Colonic mucosa (tissue), 4 donors: ENCODE data around the gene PRRC2A. TPM values are rescaled to one million over a fixed set of nuclear protein-coding genes. Genes with fewer than 3 reads are reported as not detected.

ENCODE experiments used
- DNase-seq: peaks from one replicate; pipeline ENCODE4 v3.0.0-alpha.2; 2020
- H3K27ac ChIP-seq: fragments of 200-600 bp; one replicate; pipeline ENCODE4 v1.8.0; 2021
- H3K27me3 ChIP-seq: fragments of 200-600 bp; one replicate; pipeline ENCODE4 v1.8.0; 2021
- H3K36me3 ChIP-seq: fragments of 200-600 bp; one replicate; pipeline ENCODE4 v1.8.0; 2021
- H3K4me1 ChIP-seq: fragments of 200-600 bp; one replicate; pipeline ENCODE4 v1.8.0; 2021; ENCODE audit warnings: mild to moderate bottlenecking
- H3K4me3 ChIP-seq: fragments of 200-600 bp; one replicate; pipeline ENCODE4 v1.8.0; 2021
- H3K9ac ChIP-seq, 2 donors: one replicate each; pipeline ENCODE4 v1.7.0; 2013; ENCODE audit warnings: control low read depth in 2 of 2, low read depth in 2 of 2, low read length in 2 of 2
- H3K9me3 ChIP-seq: fragments of 200-600 bp; one replicate; pipeline ENCODE4 v1.8.0; 2021
- intact Hi-C: fragments of 100-400 bp; cut with DNase I; formaldehyde crosslinking; loops from one replicate; pipeline ENCODE4 v1.14.1; 2022
- total RNA-seq, 2 donors: library from RNA; stranded (reverse); fragmentation: NEBNext Ultra II Directional in 1 of 2; extraction: Animal tissue kit (Norgen Biotek cat#: 25700) in 1 of 2; gene quantifications; one replicate each; pipeline ENCODE4 v1.2.1, GENCODE V29; 2021
- TF ChIP-seq, protein P1 (sequence below): fragments of 200-600 bp; IDR thresholded peaks from one replicate; pipeline ENCODE4 v1.8.0; 2022; ENCODE audit warnings: antibody characterized with exemption, mild to moderate bottlenecking
- donor health status: healthy.
- donor health status: DM: no; HTN: no; CAD: no.
- donor health status: DM: no; HTN: no; CAD: no.

The PRRC2A gene
- total RNA-seq, 2 donors from 2014 or later = 107 to 171 TPM

- peaks cover 51% of the 10 kb centered on the region for H3K36me3 ChIP-seq
- H3K4me3 ChIP-seq = no peak overlapping the region
- DNase-seq = no peak
- no peak overlapping the region for H3K9ac ChIP-seq
- no peaks in the 10 kb centered on the region for H3K9me3 ChIP-seq
- no peak overlapping the region for H3K27ac ChIP-seq
- no peaks in the 10 kb centered on the region for H3K4me1 ChIP-seq
- TF ChIP-seq, protein P1, sequence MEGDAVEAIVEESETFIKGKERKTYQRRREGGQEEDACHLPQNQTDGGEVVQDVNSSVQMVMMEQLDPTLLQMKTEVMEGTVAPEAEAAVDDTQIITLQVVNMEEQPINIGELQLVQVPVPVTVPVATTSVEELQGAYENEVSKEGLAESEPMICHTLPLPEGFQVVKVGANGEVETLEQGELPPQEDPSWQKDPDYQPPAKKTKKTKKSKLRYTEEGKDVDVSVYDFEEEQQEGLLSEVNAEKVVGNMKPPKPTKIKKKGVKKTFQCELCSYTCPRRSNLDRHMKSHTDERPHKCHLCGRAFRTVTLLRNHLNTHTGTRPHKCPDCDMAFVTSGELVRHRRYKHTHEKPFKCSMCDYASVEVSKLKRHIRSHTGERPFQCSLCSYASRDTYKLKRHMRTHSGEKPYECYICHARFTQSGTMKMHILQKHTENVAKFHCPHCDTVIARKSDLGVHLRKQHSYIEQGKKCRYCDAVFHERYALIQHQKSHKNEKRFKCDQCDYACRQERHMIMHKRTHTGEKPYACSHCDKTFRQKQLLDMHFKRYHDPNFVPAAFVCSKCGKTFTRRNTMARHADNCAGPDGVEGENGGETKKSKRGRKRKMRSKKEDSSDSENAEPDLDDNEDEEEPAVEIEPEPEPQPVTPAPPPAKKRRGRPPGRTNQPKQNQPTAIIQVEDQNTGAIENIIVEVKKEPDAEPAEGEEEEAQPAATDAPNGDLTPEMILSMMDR = no peak
- no peaks in the 10 kb centered on the region for H3K27me3 ChIP-seq
- intact Hi-C loops = no loop called here
Measured at GRCh38 chr6:31631209-31631608, 10.7 kb downstream of the PRRC2A start.

- no peaks in the 10 kb centered on the region for H3K9me3 ChIP-seq
- H3K4me1 ChIP-seq = no peaks in the 10 kb centered on the region
- TF ChIP-seq, protein P1 = no peak
- no peaks in the 10 kb centered on the region for H3K27me3 ChIP-seq
- H3K27ac ChIP-seq = no peak overlapping the region
- intact Hi-C loops = no loop called here
- H3K4me3 ChIP-seq = no peak overlapping the region
- no peak overlapping the region for H3K9ac ChIP-seq
- DNase-seq = no peak
- peaks cover 46% of the 10 kb centered on the region for H3K36me3 ChIP-seq
Measured at GRCh38 chr6:31631681-31632278, 11.3 kb downstream of the PRRC2A start.

DNA sequence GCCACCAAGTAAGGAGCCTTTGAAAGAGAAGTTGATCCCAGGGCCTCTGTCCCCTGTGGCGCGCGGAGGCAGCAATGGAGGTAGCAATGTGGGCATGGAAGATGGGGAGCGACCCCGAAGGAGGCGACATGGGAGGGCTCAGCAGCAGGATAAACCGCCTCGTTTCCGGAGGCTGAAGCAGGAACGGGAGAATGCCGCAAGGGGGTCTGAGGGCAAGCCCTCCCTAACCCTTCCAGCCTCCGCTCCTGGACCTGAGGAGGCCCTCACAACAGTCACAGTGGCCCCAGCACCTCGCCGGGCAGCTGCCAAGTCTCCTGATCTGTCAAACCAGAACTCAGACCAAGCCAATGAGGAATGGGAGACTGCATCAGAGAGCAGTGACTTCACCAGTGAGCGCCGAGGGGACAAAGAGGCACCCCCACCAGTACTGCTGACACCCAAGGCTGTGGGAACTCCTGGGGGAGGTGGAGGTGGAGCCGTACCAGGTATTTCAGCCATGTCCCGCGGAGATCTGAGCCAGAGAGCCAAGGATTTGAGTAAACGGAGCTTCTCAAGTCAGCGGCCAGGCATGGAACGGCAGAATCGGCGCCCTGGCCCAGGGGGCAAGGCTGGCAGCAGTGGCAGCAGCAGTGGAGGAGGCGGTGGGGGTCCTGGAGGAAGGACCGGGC is 11.9 kb downstream of the PRRC2A start:
- intact Hi-C loops = no loop called here
- Histone ChIP-seq H3K27me3 (no peaks in the 10 kb centered on the region), H3K27ac (no peak overlapping the region), H3K9ac (no peak overlapping the region), H3K36me3 (peaks cover 46% of the 10 kb centered on the region), H3K4me3 (no peak overlapping the region), H3K4me1 (no peaks in the 10 kb centered on the region), H3K9me3 (no peaks in the 10 kb centered on the region)
- TF ChIP-seq, protein P1 = no peak
- no peak for DNase-seq

DNA sequence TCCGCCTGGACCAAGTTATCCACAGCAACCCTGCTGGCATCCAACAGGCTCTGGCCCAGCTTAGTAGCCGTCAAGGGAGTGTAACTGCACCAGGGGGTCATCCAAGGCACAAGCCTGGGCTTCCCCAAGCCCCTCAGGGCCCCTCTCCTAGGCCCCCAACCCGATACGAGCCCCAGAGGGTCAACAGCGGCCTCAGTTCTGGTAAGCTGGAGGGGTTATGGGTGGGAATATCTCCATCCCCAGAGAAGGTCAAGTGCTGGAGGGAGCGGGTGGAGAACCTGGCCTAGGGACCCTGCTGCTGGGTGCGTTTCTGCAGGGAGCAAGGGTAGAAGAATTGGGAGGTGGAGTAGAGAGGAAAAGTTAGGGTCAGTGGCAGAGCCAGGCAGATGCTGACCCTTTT is 12.9 kb downstream of the PRRC2A start:
- DNase-seq = no peak
- H3K4me1 ChIP-seq = no peaks in the 10 kb centered on the region
- H3K4me3 ChIP-seq = no peak overlapping the region
- no peak overlapping the region for H3K27ac ChIP-seq
- no peaks in the 10 kb centered on the region for H3K9me3 ChIP-seq
- TF ChIP-seq, protein P1 = no peak
- no peak overlapping the region for H3K9ac ChIP-seq
- H3K36me3 ChIP-seq = peaks cover 36% of the 10 kb centered on the region
- intact Hi-C loops = no loop called here
- no peaks in the 10 kb centered on the region for H3K27me3 ChIP-seq

GRCh38 chr6:31634131-31634530 is 13.6 kb downstream of the PRRC2A start:
- H3K27me3 ChIP-seq = no peaks in the 10 kb centered on the region
- peaks cover 33% of the 10 kb centered on the region for H3K36me3 ChIP-seq
- no peak overlapping the region for H3K4me3 ChIP-seq
- TF ChIP-seq, protein P1 = no peak
- H3K9me3 ChIP-seq = no peaks in the 10 kb centered on the region
- no peak overlapping the region for H3K27ac ChIP-seq
- H3K9ac ChIP-seq = no peak overlapping the region
- no peak for DNase-seq
- no peaks in the 10 kb centered on the region for H3K4me1 ChIP-seq
- intact Hi-C loops = no loop called here
